PC-9 (cell line): ENCODE measurements around the gene UNC13B. TPM values are rescaled to one million over a fixed set of nuclear protein-coding genes. Genes with fewer than 3 reads are reported as not detected.

ENCODE experiments used
- BruUV-seq: library from RNA; stranded (reverse); fragments of 400-500 nt; replicated peaks from 2 replicates; lab custom pipeline; 2021; lab: Mats Ljungman, UMichigan
- CTCF ChIA-PET: fragments of 300-600 bp; sonication (Branson Sonifier 250); formaldehyde crosslinking; loops from one replicate; lab custom pipeline; 2022; ENCODE audit warnings: antibody characterized with exemption; lab: Charles Lee
- POLR2A ChIA-PET: fragments of 300-600 bp; sonication (Branson Sonifier 250); formaldehyde crosslinking; loops from one replicate; lab custom pipeline; 2022; ENCODE audit warnings: antibody characterized with exemption; ENCODE audit not compliant: unreplicated experiment; lab: Charles Lee
- DNase-seq, 2 experiments: peaks; one replicate each; pipeline versions ENCODE4 v3.0.0 to v3.0.0-alpha.2; 2015 to 2022; ENCODE audit warnings: mixed read lengths in 1 of 2
- H2AFZ ChIP-seq: fragments of 200-600 bp; sonication (generic); 2 replicates; pipeline ENCODE4 v1.8.1; 2017; ENCODE audit warnings: antibody characterized with exemption
- H3F3A ChIP-seq: fragments of 200-600 bp; sonication (generic); 2 replicates; pipeline ENCODE4 v1.8.1; 2017; ENCODE audit warnings: antibody characterized with exemption, mild to moderate bottlenecking, low read depth; ENCODE audit not compliant: insufficient read depth
- H3K27ac ChIP-seq: fragments of 200-600 bp; sonication (generic); 2 replicates; pipeline ENCODE4 v1.6.1; 2016; ENCODE audit warnings: mixed run types
- H3K27me3 ChIP-seq: fragments of 200-600 bp; sonication (generic); 2 replicates; pipeline ENCODE4 v1.6.1; 2016; ENCODE audit warnings: low read depth, mixed run types; ENCODE audit not compliant: insufficient read depth
- H3K36me3 ChIP-seq: fragments of 200-600 bp; sonication (generic); 2 replicates; pipeline ENCODE4 v1.6.1; 2016; ENCODE audit warnings: low read depth, mixed run types
- H3K4me1 ChIP-seq: fragments of 200-600 bp; sonication (generic); replicated peaks from 2 replicates; pipeline ENCODE4 v1.6.1; 2016; ENCODE audit warnings: mixed run types; ENCODE audit not compliant: insufficient read depth
- H3K4me2 ChIP-seq: fragments of 200-600 bp; sonication (generic); 2 replicates; pipeline ENCODE4 v1.6.1; 2017; ENCODE audit warnings: mixed run types
- H3K4me3 ChIP-seq: fragments of 200-600 bp; sonication (generic); 2 replicates; pipeline ENCODE4 v1.6.1; 2016; ENCODE audit warnings: mixed run types
- H3K79me2 ChIP-seq: fragments of 200-600 bp; sonication (generic); 2 replicates; pipeline ENCODE4 v1.6.1; 2017; ENCODE audit warnings: low read depth, mixed run types
- H3K9me2 ChIP-seq: fragments of 200-600 bp; sonication (generic); 2 replicates; pipeline ENCODE4 v1.8.1; 2017; ENCODE audit warnings: mild to moderate bottlenecking; ENCODE audit not compliant: insufficient read depth
- H3K9me3 ChIP-seq: fragments of 200-600 bp; sonication (generic); 2 replicates; pipeline ENCODE4 v1.8.1; 2016; ENCODE audit warnings: low read depth; ENCODE audit not compliant: insufficient read depth
- H4K20me1 ChIP-seq: fragments of 200-600 bp; sonication (generic); 2 replicates; pipeline ENCODE4 v1.8.1; 2017; ENCODE audit not compliant: insufficient read depth
- CTCF ChIP-seq: fragments of 200-600 bp; sonication (generic); conservative IDR thresholded peaks from 2 replicates; pipeline ENCODE4 v1.6.1; 2017; ENCODE audit warnings: mixed run types, antibody characterized with exemption, mild to moderate bottlenecking, moderate library complexity
- EZH2 ChIP-seq: fragments of 200-600 bp; sonication (generic); IDR thresholded peaks from 2 replicates; pipeline ENCODE4 v1.8.0; 2017; ENCODE audit warnings: antibody characterized with exemption, low read depth
- intact Hi-C: fragments of 100-400 bp; cut with micrococcal nuclease; formaldehyde crosslinking; loops from one replicate; pipeline ENCODE4 v1.10.0; 2022; ENCODE audit not compliant: unreplicated experiment
- total RNA-seq: library from RNA; stranded (reverse); gene quantifications from 2 replicates; pipeline ENCODE4 v1.2.3, GENCODE V29; 2021

UNC13B gene
- total RNA-seq, 1 experiment from 2014 or later, result not detected

- BruUV-seq, result no TSS peak
- no peaks in the 10 kb centered on the region for H3K79me2 ChIP-seq
- no peak overlapping the region for H2AFZ ChIP-seq
- H3K4me1 ChIP-seq, result no peaks in the 10 kb centered on the region
- no peak overlapping the region for H3K27ac ChIP-seq
- no peak for DNase-seq
- H4K20me1 ChIP-seq, result no peaks in the 10 kb centered on the region
- no peaks in the 10 kb centered on the region for H3K9me3 ChIP-seq
- ChIA-PET CTCF (no interaction called here), POLR2A (no interaction called here)
- H3K9me2 ChIP-seq, result no peaks in the 10 kb centered on the region
- no peak overlapping the region for H3K4me2 ChIP-seq
- TF ChIP-seq CTCF (no peak), EZH2 (no peak)
- H3K36me3 ChIP-seq, result no peaks in the 10 kb centered on the region
- intact Hi-C loops, result no loop called here
- H3K27me3 ChIP-seq, result no peaks in the 10 kb centered on the region
- no peaks in the 10 kb centered on the region for H3F3A ChIP-seq
- H3K4me3 ChIP-seq, result no peak overlapping the region
Measured at GRCh38 chr9:35227284-35227683, 65.5 kb downstream of the UNC13B start.

- no peaks in the 10 kb centered on the region for H3K79me2 ChIP-seq
- ChIA-PET POLR2A (no interaction called here), CTCF (no interaction called here)
- H3K9me2 ChIP-seq, result no peaks in the 10 kb centered on the region
- BruUV-seq, result no TSS peak
- no peak for DNase-seq
- no peaks in the 10 kb centered on the region for H3K27me3 ChIP-seq
- no peak overlapping the region for H3K27ac ChIP-seq
- TF ChIP-seq CTCF (no peak), EZH2 (no peak)
- no peaks in the 10 kb centered on the region for H3K9me3 ChIP-seq
- no peak overlapping the region for H3K4me3 ChIP-seq
- no peak overlapping the region for H3K4me2 ChIP-seq
- H3K4me1 ChIP-seq, result no peaks in the 10 kb centered on the region
- H4K20me1 ChIP-seq, result no peaks in the 10 kb centered on the region
- intact Hi-C loops, result no loop called here
- no peaks in the 10 kb centered on the region for H3K36me3 ChIP-seq
- H2AFZ ChIP-seq, result no peak overlapping the region
- no peaks in the 10 kb centered on the region for H3F3A ChIP-seq
Measured at GRCh38 chr9:35229066-35229778, 67.4 kb downstream of the UNC13B start.

- BruUV-seq, result no TSS peak
- DNase-seq, result no peak
- H4K20me1 ChIP-seq, result no peaks in the 10 kb centered on the region
- CTCF ChIA-PET, result no interaction called here
- H3K9me2 ChIP-seq, result no peaks in the 10 kb centered on the region
- intact Hi-C loops, result no loop called here
- no peak overlapping the region for H2AFZ ChIP-seq
- H3K4me1 ChIP-seq, result no peaks in the 10 kb centered on the region
- TF ChIP-seq EZH2 (no peak), CTCF (no peak)
- H3F3A ChIP-seq, result no peaks in the 10 kb centered on the region
- H3K27me3 ChIP-seq, result no peaks in the 10 kb centered on the region
- H3K36me3 ChIP-seq, result no peaks in the 10 kb centered on the region
- H3K4me3 ChIP-seq, result no peak overlapping the region
- H3K9me3 ChIP-seq, result no peaks in the 10 kb centered on the region
- H3K4me2 ChIP-seq, result no peak overlapping the region
- H3K79me2 ChIP-seq, result no peaks in the 10 kb centered on the region
- POLR2A ChIA-PET, result no interaction called here
- no peak overlapping the region for H3K27ac ChIP-seq
Measured at GRCh38 chr9:35229779-35230143, 68.0 kb downstream of the UNC13B start.
